NCI-H82 treated with DMSO at 0.1 percent for 48 hours (cell line): Measurements from ENCODE around the gene SYNPR.

Source experiments
- DNase-seq: peaks from one replicate; lab custom pipeline; 2025; ENCODE audit not compliant: unreplicated experiment; lab: John Stamatoyannopoulos, UW

The SYNPR gene

GRCh38 chr3:63370094-63370493 lies 92.0 kb downstream of the SYNPR start:
- peak; percentile 18 for DNase-seq

DNA sequence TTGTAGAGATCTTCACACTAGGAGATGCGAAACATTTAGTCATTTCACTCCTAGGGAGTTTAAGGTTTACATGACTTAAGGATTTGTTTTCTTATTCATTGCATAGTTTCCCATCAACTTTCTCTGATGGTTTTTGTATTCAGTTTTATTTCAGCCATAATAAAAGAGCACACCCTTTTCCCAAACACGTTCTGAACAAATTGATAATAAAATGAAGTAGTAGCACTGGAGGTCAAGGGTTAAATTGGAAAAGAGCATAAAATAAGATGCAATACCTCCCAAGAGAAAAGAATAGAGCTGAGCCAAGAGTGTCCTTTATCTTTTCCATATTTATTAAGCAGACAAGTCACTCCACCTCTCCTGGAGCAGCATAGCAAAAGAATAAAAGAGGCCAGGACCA lies 104.9 kb downstream of the SYNPR start:
- DNase-seq, result no peak

DNA sequence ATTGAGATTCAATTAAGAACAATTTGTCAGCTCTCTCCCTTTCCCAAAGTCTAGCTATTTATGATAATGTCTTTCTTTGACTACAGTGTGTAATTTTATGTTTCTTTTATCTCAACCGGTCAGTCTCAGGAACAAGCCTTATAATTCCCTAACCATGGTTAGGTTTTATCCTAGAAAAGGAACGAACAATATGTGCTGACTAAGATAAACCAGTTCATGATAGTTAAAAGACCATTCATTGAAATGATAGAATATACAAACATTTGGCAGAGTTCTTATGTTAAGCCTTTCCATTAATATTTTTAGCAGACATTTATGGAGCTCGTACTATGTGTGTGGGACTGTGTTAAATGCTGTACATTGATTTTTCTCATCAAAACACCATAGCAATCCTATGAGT lies 106.3 kb downstream of the SYNPR start:
- no peak for DNase-seq

DNA sequence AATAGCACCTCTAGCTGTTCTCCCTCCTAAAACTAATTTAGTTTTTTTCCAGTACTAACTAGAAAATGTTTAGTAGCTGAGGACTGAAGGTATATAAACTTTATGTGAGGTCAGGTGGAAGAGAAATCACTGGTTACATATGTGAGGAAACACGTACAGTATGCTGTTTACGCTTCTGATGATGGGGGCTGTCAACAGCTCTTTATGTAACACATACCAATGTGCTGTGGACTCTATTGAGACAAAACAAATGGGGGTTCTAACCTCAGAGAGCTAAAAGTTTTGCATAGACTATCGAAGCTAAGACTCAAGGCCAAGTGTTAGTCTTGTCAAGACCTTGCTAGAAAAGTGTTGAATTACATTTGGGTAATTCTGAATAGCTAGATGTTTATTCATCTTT lies 107.5 kb downstream of the SYNPR start:
- DNase-seq, result no peak

DNA sequence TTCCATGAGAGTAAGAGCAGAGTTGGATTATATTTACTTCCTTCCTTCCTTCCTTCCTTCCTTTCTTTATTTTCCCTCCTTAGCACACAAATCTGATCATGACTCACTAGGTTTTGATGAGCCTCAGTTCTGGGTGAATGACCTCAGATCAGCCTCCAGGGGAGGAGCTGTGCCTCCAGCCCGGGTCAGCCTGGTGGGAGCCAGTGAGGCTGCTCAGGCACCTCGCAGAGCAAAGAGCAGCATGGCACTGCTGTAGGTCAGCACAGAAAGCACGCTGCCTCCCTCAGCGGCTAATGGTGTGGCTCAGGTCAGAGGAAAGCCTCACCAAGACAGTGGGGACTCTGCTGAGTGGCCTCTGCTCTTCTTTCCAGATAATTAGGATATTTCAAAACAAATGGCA lies 108.5 kb downstream of the SYNPR start:
- DNase-seq, result no peak

DNA sequence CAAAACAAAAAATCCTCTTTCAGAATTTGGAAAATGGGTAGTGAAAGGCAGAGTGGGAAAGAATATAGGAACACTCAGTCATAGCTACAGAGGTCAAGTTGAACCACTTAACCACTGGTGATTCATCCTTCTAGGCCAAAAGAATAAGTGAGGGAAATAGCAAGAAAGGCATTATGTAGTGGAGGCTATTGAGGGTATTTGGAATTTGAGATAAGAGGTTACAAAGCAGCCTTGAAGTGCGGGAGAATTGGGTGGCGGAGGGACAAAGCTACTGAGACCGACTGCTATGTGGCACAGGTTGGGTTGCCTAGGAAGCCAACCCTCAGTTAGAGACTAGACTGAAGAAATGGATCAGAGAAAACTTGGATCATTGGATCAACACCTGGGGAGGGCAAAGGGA lies 109.5 kb downstream of the SYNPR start:
- DNase-seq, result no peak

DNA sequence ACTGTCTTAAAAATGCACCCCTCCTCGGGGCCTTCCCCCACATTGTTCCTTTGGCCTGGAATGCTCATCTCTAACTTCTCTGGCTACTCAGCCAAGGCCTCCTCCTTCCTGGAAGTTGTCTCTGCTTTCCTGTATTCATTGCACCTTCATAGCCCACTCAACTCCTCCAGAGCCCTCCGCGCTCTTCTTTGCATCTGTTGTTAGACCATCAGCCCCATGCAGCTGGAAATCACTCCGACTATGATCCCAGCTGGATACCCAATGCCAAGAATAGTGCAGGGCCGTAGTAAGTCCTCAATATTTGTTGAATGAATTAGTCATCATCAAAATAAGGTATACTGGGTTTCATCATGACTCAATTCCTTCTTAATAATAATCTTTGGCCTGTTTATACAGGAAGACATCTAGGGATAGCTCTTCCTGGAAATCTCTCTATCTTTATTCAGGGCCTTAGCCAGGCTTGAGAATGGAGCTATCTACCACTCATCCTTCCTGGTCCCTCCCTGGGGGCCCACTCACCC lies 112.7 kb downstream of the SYNPR start:
- DNase-seq, result no peak

- DNase-seq, result no peak
Observed at GRCh38 chr3:63395960-63396359, 117.9 kb downstream of the SYNPR start.

DNA sequence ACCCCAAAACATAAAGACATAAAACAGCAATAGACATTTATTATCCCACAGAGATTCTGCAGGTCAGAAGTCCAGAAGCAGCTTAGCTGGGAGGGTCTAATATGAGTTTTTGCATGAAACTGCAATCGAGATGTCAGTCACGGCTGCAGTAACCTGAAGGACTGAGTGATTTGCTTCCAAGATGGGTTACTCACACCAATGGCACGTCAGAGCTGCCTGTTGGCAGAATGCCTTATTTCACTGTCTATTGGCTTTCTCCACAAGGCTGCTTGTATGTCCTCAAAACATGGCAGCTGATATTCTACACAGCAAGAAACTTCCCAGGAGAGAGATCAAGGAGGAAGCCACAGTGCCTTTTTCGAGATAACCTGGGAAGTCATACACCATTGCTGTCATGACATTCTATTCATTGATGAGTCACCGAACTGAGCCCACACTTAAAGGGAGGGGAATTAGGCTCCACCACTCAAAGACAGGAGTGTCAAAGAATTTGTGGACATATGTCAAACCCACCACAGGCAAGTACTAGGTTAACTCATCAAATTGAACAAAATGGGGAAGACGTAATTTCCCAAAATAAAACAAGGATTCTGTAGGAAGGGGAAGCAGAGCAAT lies 122.2 kb downstream of the SYNPR start:
- DNase-seq, result no peak

DNA sequence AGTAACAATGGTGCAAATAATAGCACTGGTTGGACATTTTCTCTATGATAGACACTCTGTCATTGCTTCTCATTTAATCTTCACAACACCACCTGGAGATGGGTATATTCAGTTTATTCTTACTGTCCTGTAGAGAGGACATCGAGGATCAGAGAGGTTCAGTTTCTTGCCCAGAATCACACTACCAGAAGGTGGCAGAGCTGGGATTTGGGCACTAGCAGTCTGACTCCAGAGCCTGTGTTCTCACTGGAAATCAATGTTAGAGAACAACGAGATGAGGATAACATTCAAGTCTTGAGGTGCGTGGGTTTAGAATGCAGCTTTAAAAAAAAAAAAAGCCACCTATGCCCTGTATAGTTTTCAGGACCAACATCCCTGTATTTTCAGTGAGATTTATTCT lies 127.8 kb downstream of the SYNPR start:
- no peak for DNase-seq

DNA sequence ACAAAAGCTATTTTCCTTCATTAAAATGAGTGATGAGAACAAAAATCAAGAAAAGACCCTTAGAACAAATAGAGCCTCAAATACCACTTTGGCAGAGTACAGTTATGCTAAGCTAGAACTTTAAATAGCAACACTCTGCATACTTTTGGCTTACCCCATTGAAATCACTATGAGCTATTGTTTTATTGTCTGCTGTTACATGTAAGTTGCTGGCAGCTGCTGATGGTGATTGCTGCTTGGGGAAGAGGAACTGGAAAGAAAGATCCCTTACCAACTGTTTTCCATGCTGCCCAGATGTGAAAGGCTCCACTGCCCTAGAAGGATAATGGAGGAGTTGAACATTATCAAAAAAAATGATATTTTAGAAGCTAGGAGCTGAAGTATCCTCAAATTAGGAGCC lies 135.4 kb downstream of the SYNPR start:
- no peak for DNase-seq

- DNase-seq, result no peak
Observed at GRCh38 chr3:63414607-63415006, 136.5 kb downstream of the SYNPR start.

DNA sequence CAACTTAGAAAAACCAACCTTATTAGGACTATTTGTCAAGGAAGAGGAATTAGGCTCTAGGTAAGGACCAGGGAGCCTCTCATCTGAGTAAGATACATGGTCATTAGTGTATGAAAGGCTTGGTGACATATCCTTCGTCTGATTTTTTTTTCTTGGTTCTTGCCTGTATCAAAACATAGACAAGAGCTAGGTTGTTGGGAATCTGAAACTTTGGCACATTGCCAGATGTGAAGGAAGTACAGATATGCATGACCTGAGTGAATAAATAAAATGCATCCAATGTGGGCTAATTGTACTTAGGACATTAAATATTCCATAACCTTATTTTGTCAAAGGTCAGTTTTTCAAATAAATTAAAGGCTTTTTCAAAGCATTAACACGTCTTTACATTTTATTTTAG lies 151.8 kb downstream of the SYNPR start:
- no peak for DNase-seq

DNA sequence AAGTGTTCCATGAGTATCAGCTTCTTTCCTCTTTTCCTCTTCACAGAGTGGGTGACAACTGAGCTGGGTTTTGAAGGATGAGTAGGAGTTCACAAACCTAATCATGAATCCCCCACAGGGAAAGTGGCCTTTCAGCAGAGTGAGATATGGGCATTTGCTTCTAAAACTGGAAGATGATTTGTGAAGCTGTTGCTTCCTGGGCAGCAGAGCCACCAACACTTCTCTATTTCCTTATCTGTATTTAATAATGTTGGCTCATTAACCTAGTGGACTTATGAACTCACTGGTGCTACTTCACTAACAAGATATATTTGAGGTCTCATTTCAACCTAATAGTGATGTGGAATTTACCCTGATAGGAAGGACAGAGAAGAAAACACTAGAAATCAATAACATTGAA lies 152.8 kb downstream of the SYNPR start:
- DNase-seq, result no peak

DNA sequence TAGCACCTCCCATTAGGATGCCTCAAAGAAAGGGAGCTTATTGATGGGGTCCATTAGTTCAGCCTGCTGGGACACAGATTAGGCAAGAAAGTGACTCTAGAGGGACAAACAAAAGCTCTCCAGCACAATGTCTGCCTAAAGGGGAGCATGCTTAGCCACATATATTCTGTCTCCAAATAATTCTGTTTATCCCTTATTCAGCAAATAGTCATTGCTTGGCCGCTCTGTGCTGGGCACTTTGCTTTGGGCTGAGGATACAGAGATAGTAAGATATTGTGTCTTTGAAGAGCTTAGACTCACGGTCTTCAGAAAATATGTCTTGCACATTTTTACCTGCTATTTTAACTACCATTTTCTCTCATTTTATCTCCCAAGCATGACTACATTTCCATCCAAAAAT lies 159.8 kb downstream of the SYNPR start:
- DNase-seq, result no peak

GRCh38 chr3:63438826-63439371 lies 160.8 kb downstream of the SYNPR start:
- DNase-seq, result no peak

DNA sequence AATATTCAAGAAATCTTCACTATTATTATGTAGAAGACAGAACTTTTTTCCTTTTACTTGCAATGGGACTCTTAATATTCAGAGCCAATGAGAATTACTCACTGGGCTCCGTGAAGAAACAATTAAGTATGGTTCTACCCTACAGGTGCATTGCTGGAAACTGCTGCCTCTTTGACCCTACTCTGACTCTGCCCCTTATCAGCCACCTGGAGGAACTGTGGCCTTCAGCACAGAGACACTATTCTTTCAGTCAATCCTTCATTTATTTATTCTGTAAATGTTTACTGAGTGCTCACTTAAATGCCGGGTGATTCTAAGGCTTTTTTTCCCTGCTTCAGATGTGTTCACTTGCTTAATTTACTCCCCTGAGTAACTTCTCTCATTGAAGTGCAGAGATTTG lies 163.2 kb downstream of the SYNPR start:
- DNase-seq, result no peak

GRCh38 chr3:63442918-63443317 lies 164.8 kb downstream of the SYNPR start:
- no peak for DNase-seq

GRCh38 chr3:63450023-63450422 lies 171.9 kb downstream of the SYNPR start:
- DNase-seq, result no peak

DNA sequence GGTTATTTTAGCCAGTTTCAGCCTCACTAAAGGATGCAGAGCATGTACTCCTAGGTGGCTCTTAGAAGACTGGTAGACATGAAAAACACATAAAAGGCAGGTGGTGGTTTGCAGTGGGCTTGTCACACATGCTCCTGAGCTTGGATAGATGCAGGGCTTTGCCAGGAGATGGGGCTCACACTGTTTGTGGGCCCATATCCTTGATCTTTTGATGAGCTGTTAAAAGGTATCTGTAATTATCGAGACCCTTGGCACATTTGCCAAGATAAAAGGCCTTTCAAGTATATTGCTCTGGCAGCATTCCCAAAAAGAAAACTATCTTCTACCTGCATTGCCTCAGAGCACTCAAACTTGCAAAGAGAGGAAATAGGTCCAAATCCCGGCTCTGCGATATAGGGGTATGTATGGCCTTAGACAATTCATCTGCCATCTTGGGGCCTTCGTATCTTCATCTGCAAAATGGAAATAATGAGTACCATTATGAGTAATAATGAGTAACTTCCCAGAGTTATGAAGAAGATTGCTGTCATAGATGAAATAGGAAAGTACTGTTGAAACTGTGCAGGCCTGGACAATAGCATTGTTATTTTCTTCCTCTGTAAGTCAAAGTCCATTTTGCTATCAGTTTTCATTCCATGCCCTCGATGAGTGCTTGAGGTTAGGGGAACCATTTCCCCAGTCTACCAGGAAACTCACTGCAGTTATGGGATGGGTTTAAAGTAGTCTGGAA lies 172.7 kb downstream of the SYNPR start:
- no peak for DNase-seq

GRCh38 chr3:63456901-63457300 lies 178.8 kb downstream of the SYNPR start:
- no peak for DNase-seq

DNA sequence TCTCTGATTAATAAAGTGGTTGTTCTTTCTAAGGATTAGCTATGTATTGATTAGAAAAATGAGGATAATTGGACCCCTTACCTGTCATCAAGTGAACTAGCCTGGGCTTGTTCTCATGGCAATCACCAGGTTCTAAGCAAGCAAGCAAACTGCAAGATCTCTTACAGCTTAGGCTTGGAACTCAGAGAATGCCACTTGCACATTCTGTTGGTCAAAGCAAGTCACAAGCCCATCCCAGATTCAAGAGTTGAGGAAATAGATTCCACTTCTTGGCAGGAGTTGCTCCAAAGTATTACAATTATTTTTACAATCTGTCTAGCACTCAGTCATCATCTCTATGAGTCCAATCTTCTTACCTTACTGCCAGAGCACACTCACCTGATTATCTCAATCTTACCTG lies 180.3 kb downstream of the SYNPR start:
- DNase-seq, result no peak

DNA sequence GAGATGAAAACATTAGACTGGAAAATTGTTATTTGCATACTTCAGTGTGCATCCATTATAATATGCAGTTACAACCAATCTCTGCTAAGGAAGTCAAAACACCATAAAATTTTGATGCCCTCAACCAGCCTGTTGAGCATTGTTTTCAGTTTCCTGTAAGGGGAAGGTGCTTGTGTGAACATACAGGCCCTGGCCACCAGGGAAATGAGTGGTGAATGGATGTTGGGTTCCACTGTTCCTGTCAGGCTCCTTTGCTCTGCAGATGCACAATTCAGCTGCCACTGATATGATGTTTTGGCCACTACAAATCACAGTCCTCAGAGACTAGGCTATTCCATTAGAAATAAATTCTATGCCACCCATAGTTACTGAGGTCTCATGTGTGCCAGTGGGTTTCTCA lies 184.6 kb downstream of the SYNPR start:
- DNase-seq, result no peak
